Myocyte (in vitro differentiated cells): ENCODE measurements around the gene GALNT17. TPM values are rescaled to one million over a fixed set of nuclear protein-coding genes. Genes with fewer than 3 reads are reported as not detected.

Experiments
- DNase-seq: peaks from one replicate; pipeline ENCODE4 v3.0.0-alpha.2; 2012; ENCODE audit warnings: low read depth
- total RNA-seq: library from RNA; depleted of rRNA; stranded (reverse); fragments of >200 nt; gene quantifications from 2 replicates; pipeline ENCODE4 v1.2.3, GENCODE V29; 2014

GALNT17 gene
- total RNA-seq, 1 donor from 2014 or later: 3.5 TPM

GRCh38 chr7:71385330-71385729 is 253.4 kb downstream of the GALNT17 start:
- no peak for DNase-seq

GRCh38 chr7:71386152-71386785 is 254.3 kb downstream of the GALNT17 start:
- DNase-seq: no peak

DNA sequence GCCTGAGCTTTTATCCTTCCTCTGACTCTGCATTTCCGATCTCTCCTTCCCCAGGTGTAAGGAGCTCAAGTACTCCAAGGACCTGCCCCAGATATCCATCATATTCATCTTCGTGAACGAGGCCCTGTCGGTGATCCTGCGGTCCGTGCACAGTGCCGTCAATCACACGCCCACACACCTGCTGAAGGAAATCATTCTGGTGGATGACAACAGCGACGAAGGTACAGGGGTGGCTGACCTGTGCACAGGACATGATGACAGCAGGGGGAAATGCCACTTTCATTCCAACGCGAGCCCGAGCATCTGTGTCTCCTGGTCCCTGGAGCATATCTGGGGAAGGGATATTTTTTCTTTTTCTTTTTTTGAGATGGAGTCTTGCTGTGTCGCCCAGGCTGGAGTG is 256.2 kb downstream of the GALNT17 start:
- no peak for DNase-seq

DNA sequence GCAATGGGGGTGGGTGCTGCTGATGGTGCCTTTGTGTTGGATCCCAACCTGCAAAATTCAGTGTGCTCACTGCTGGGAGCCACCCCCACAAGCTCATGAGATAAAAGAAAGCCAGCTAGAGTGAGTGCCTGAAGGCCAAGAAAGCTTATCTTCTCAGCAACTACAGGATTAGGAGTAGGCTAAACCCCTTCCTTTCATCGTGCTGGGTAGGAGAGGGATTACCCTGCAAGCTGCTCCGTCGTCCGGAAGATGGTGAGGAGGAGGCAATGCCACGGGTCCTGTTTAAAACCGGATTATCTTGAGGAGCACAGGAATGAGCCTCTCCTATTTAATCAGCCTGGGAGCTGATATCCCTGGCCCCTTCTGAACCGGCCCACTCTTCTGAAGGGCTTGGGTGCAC is 258.0 kb downstream of the GALNT17 start:
- DNase-seq: no peak

DNA sequence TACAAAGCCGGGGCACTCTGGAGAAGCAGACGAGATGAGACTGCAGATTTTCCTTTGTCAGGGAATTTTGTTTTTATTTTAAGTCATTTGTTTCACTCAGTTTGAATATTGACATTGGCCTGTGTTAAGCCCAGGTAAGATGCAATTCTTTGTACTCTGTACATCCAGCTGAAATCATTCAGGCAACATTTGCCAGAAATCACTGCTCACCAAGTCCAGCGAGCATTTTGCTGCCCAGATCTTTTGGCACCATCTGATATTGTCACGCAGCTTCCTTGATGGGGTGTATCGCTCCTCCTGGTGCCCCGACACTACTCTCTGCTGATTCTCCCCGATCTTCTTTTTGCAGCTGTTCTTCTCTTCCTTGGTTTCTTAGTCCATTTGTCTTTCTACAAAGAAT is 261.7 kb downstream of the GALNT17 start:
- DNase-seq: no peak

GRCh38 chr7:71402684-71403083 is 270.7 kb downstream of the GALNT17 start:
- no peak for DNase-seq

DNA sequence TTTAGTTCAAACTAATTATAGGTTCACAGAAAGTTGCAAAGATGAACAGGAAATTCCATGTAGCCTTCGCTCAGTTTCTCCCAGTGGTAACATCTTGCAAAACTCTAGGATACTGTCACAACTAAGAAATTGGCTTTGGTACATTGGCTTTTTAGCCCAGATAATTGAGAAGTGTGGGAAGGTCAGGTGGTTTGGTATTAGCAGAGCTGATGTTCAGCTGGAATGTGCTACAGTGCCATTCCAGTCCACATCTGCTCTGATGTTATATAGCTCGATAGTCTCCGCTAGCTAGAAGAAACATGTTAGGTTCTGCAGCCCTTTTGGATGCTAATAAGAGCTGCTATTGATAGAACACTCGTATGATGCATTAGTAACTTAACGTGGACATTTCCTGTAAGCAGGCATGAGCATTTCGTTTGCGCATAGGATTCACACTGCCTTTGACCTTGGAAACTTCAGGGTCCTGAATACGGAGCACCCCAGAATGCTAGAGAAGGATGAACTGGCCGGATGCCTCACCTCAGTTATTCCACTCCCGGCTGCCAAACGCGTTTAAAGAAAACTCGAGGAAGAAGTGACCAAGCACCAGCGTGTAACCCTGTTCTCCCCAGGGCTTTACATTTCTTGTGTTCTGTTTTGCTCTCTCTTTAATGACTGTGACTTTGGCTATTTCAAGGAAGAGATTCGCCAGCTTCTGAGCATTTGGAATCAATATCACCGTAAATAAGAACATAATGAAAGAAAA is 271.4 kb downstream of the GALNT17 start:
- DNase-seq: no peak

GRCh38 chr7:71404726-71405345 is 272.9 kb downstream of the GALNT17 start:
- DNase-seq: no peak

- DNase-seq: peak; percentile 68
Measured at GRCh38 chr7:71408271-71408670, 276.3 kb downstream of the GALNT17 start.

DNA sequence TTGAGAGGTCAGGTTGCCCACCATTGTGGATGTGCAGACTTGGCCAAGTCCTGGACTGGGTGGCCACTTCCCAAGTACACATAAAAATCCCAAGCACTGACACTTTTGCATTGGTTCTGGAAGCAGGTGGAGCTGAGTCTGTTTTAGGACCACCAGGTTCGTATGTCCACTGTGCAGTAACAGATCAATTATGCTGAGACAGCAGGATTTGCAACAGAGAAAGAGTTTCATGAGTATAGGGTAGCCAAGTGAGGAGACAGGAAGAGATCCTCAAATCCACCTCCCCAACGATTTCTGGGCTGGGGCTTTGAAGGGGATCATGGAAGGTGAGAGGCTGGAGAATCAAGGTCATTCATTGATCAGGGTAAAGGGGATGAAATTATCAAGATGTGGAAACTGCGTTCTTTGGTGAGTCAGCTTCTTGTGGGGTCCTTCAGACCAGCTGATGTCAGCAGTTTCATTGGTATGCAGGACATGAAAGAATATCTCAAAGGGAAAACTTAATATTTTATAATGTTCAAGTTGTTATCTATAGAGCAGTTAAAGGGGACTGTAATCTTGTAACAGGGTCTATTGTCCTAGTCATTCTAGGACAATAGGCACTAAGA is 277.7 kb downstream of the GALNT17 start:
- DNase-seq: no peak

- DNase-seq: no peak
Measured at GRCh38 chr7:71411475-71411874, 279.5 kb downstream of the GALNT17 start.

DNA sequence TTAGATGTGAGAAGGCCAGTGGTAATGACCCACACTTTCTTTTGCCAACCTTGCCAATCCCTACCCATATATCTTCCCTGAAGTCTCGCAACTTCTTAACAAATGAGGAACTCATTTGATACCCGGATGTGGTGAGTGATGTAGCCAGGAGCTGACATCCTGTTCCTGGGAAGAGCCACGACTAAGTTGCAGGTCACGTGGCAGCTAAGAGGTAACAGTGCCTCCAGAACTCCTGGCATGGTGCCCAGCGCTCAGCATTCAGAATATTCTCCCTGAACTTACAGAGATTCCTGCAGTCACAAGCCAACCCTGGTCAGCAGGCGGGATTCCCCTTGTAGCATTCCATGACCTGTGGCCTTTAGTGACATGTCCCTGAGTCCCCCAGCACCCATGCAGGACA is 282.5 kb downstream of the GALNT17 start:
- no peak for DNase-seq

GRCh38 chr7:71419546-71420337 is 287.8 kb downstream of the GALNT17 start:
- DNase-seq: no peak

GRCh38 chr7:71422104-71422503 is 290.2 kb downstream of the GALNT17 start:
- DNase-seq: no peak

DNA sequence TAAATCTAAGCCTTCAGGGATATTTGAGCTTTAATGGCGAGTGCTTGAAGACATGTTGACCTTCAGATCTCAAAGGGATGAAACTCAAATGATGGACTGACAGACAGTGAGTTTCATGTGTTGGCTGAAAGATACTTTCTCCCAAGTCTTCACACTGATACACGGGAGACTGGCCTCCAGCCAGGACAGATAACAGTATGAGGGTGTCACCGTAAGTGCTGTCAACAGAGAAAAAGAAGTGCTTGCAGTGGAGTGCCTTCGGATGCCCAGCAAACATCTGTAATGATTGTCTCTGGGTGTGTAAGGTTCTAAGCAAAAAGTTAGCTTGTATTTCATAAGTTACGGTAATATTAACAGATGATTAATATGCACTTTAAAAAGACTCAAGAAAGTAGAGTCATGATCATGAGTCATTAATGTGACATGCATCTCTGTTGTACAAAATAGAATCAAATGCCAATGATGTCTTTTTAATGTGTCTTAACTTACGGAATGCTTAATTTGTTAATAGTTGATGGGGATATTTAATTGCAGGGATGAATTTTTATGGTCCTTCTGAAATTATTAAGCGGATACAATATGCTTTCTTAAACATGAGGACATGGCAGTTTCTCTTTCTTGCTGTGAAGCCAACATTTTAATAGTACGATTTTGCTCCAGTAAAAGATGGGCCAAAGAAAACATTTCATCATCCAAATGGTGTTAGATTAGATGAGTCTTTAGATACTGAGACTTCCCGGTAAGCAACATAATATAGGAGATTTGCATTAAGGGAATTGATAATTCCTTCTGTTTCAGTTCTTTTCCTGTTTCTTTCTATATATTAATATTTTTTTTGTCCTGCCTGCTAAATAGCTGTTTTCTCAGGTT is 292.5 kb downstream of the GALNT17 start:
- DNase-seq: peak; percentile 8

DNA sequence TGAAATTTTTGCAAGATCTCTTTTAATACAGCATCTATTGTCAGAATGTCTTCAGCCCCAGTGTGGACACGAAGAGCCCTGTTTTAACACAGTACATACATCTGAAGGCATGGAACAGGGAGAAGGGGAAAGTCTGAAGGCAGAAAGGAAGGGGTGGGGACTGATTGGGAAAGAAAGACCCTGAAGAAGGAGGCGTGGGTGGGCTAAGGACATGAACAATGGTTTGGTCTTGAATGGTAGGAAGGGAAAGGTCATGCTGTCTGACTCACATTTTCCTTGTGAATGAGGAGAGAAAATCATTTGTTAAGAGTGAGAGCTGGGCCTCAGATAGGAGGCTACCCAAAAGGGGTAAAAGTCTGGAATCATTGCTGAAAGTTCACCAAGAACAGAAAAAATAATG is 297.1 kb downstream of the GALNT17 start:
- DNase-seq: no peak

DNA sequence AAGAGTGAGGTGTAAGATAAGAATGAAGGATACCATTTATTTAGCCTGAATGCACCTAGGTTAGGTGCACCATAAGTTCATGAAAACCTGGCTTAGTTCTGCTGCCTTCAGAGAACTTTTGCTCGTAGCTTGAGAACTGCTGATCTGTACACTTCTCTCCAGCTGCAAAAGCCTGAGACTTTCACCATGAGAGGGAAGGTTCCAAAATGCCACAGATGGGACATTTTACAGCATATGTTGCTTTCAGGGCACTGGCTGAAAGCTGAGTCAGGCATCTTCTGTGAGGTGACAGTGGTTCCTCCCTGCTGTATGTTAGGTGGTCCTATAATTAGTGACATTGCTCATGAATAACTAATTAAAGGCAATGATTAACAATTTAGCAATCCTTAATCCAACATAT is 298.3 kb downstream of the GALNT17 start:
- DNase-seq: no peak

GRCh38 chr7:71439321-71439720 is 307.4 kb downstream of the GALNT17 start:
- DNase-seq: no peak

- DNase-seq: peak; percentile 53
Measured at GRCh38 chr7:71442492-71443190, 310.7 kb downstream of the GALNT17 start.

- no peak for DNase-seq
Measured at GRCh38 chr7:71443191-71443530, 311.2 kb downstream of the GALNT17 start.
